Measurements from ENCODE around the gene FRMD4A.

GRCh38 chr10:13722747-13723653, 607.7 kb downstream of the FRMD4A start:
- TF ChIP-seq CTCF (IDR thresholded peaks at IDR 0.05; ENCODE audit: insufficient read depth, low read length, poor library complexity, severe bottlenecking) (no peak), EZH2phosphoT487 (conservative IDR thresholded peaks at IDR 0.05; ENCODE audit: low read length) (no peak)

Data from SU-DHL-6 (cell line).